HG03097 (cell line): ENCODE results near the gene TEX26.

Experiments
- ATAC-seq: cut with Tn5 transposase; IDR thresholded peaks from one replicate; pipeline ENCODE4 v1.9.1; 2021; ENCODE audit not compliant: unreplicated experiment, low FRiP score

The TEX26 gene

GRCh38 chr13:30932481-30933353 is at the start of gene TEX26:
TEX26 (plus strand) TSS chr13:30932656; CDS start chr13:30932716, 60 bp downstream.
- no peak for ATAC-seq

DNA sequence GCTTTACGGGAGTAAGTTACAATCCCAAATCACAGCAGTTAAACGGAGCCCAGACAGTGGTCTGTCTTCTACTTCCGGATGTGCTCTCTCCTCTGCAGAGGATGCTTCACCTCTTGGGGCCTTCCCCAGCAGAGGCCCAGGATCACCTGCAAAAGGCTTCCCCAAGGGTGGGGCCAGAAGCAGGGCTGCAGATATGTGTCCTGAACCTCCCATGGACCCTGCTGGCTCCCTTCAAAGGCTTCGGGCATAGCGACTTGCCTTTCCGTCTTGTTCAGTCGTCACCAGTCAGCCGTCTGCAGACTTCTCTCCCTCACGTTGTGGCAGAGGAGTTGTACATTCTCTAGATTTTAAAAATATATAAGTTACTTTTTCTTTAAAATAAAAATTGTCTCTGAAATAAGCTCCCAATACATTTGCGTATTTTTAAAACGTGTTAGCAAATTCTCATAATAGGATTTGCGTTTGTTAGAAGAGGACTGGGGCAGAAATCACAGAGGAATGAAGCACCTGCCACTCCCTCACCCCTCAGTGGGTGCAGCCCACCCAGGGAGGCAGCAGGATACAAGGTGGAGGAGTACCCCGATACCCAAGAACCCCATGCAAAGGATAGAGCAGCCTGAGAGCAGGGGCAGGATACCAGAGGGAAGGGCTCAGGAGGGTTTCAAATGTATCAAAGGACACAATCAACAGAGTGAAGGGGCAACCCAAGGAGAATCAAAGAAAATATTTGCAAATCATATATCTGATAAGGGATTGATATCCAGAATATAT is 49.3 kb upstream of the TEX26 start:
- no peak for ATAC-seq

- no peak for ATAC-seq
These were observed 47.9 kb upstream of the TEX26 start for GRCh38 chr13:30884543-30884942.

DNA sequence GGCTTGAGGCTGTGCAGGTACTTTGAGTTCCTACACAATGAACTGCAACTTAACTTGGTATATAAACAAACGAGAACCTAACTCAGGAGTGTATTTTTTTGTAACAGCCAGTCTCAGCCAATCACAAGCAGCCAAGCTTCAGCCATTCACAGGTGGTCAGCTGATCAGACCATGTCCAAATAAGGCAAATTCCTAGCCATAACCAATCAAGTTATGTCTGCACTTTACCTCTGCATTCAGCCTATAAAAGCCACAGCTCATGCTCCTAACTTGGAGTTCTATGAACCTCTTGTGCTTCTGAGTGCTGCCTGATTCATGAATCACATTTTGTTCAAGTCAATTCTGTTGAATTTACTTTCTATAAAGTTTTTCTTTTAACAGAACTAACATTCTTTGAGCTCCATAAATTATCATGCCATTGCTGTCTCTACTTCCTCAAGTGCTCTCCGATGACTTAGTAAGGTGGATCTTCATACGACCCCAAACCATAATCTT is 43.2 kb upstream of the TEX26 start:
- no peak for ATAC-seq

DNA sequence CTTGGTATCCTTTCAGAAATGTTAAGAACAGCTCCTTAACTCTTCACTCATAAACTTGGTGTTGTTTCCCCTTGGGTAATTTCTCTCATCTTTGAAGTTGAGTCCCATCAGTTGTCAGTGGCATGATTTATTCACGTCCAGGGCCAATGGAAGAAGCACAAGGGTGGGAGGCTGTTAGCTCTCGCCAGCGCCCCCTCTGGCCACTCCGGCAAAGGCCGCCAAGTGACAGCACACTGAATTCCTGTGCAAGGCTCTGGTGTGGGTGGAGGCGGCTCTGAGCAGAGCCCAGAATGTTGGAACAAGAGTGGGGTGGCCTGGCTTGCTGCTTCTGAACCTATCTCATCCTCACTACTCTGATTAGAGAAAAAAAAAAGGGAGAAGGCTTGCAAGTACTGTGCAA is 39.5 kb upstream of the TEX26 start:
- ATAC-seq, result no peak

DNA sequence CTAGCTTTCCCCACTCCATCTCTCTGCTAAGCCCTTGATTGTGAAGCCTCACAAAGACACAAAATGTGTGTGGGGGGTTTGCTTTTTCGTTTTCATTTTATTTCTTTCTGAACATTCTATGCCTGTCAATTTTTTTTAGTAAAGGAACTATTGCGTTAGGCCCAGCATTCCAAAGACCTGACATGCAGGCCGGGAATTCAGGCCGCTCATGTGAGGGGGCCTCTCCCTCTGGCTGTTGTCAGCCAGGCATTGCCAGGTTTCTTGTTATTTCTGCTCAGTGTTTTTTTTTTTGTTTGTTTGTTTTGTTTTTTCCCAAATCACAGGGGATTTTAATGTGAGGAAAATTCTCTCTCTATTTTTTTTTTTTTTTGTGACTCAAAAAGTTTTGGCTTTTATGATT is 36.7 kb upstream of the TEX26 start:
- no peak for ATAC-seq

- ATAC-seq, result no peak
These were observed 34.4 kb upstream of the TEX26 start for GRCh38 chr13:30898070-30898469.

- ATAC-seq, result no peak
These were observed 33.7 kb upstream of the TEX26 start for GRCh38 chr13:30898678-30899241.

DNA sequence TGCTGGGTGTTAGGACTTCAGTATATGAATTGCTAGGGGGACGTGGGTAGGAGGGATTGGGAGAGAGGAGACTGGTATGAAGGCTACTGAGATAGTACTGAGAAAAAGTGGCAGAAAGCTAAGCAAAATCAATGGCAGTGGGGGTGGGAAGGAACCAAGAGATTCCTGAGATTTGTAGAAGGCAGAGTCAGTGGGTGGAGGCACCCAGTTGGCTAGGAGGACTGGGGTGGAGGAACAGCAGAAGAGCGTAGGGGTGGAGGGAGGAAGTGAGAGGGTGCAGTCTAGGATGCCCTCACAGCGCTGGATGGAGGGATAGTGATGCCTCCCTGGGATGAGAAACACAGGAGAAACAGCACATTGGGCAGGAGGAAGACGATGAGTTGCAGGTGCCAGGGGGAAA is 32.0 kb upstream of the TEX26 start:
- ATAC-seq, result no peak

DNA sequence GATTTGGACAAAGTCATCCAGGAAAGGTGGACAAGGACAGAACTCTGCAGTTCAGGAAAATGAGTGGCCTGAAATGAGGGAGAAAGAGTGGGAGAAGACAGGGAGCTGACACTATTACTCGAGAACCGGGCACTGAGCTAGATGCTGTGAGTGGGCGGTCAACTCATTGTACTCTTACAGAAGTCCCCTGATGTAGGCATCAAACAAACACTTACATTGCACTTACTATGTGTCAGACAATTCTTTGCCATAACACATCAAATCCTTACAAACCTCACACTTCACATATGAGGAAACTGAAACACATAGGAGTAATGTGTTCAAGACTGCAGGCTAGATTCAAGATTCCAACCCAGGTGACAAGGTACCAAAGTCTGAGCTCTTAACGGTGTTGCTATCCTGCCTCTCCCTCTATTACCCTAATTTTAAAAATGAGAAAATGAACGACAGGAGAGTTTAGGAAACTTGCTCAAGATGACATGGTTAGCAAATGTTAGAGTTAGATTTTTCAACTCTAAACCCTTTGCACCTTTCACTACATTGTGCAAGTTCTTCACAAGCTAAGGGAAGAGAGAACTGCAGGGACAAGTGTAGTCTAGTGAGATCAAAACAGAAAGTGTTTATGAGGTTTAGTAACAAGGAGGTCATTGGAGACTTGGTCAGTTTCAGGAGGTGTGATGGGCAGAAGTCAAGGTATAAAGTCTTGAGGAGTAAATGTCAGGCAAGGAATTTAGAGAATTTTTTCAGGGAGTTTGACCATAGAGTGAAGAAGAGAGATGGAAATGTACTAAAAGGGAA is 31.3 kb upstream of the TEX26 start:
- ATAC-seq, result no peak

DNA sequence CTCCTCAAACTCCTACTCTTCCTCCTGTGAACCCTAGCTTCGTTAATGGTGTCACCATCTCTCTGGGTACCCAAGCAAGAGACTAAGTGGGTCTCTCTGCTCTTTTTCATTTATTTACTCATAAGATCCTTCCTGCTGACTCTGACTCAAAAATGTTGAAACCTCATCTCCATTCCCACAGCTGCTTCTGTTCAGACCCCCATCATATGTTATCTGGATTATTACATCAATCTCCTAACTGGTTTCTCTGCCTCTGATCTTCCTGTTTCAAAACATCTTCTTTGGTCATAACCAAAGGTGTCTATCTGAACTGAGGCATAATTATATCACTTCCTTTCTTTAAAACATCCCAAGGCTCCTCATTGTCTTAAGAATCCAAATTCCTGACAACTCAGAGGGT is 28.4 kb upstream of the TEX26 start:
- ATAC-seq, result no peak

DNA sequence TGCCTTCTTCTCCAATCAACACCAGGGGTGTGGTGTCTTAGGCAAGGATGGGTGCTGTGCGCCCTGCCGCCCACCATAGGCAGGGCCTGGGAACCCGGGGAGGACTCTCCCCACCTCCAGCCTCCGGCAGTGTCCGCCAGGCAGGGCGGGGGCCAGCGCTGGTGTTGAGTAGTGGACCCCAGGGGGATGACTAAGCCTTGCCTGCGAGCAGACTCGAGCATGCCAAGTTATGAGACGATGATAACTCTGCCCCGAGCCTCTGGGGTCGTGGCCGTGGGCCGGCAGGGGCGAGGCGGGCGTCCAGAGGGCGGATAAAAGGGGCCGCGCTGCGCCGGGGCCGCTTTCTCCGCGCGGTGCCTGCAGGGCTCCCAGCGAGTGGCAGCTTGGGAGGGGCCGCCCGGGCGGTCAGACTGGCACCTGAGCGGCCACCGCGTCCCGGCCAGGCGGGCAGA is 26.5 kb upstream of the TEX26 start, which contains the start of gene MEDAG:
Gene MEDAG, plus strand, starts transcription at position 340 of the 452 bp plus-strand sequence. CDS start 245 bp downstream, outside the sequence.
- ATAC-seq, result no peak

DNA sequence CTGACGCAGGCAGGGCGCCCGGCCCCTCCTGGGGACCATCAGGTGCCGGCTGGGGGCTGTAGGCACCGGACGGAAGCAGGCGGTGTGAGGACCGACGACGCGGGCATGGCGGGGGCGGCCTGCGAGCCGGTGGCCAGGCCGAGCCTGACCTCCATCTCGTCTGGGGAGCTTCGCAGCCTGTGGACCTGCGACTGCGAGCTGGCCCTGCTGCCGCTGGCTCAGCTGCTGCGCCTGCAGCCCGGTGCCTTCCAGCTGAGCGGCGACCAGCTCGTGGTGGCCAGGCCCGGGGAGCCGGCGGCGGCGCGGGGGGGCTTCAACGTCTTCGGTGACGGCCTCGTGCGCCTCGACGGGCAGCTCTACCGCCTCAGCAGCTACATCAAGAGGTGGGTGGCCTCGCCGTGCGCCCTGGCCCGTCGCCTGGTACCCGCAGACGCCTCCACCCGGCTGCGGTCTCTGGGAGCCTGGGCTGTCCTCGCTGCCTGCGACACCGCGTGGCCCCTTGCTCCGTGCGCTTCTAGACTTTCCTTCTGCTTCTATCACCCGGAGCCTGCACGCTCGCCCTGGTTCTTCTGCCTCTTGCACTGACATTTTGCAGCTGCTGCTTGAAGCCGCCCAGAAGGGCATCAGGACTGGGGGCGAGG is 25.9 kb upstream of the TEX26 start:
- no peak for ATAC-seq

DNA sequence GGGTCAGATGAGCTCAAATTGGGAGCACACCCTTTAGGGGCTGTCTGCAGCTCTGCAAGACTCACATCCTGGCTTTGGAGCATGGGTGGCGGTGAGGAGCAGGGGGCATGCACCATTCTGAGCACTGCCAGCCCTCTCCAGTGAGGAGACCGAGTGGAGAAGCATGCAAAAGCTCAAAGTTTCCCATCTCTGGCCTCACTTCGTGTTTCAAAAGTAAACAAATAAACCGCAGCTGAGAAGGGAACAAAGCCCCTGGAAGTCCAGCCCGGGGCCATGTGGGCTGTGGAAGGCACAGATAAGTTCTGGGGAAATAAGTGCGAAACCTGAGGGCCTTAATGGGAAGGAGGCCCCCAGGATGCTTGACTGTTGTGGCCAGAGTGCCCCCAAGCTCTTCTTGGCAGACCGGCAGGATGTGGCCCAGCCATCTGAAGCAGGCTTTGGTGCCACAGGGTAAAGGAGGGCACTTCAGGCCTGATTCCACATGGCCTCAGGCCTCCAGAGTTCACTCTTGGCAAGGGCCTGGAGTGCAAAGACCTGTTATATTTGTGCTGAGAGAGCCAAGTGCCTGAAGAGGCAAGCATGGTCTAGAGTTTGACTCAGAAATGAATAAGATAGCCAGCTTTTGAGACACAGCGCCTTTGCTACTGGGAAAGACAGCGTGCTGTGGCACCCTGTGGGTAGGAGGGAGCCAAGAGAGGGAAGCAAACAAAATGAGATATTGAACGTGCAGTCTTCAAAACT is 25.2 kb upstream of the TEX26 start:
- ATAC-seq, result no peak

GRCh38 chr13:30908416-30908980 is 24.0 kb upstream of the TEX26 start:
- ATAC-seq, result no peak

GRCh38 chr13:30910676-30911075 is 21.8 kb upstream of the TEX26 start:
- ATAC-seq, result no peak

DNA sequence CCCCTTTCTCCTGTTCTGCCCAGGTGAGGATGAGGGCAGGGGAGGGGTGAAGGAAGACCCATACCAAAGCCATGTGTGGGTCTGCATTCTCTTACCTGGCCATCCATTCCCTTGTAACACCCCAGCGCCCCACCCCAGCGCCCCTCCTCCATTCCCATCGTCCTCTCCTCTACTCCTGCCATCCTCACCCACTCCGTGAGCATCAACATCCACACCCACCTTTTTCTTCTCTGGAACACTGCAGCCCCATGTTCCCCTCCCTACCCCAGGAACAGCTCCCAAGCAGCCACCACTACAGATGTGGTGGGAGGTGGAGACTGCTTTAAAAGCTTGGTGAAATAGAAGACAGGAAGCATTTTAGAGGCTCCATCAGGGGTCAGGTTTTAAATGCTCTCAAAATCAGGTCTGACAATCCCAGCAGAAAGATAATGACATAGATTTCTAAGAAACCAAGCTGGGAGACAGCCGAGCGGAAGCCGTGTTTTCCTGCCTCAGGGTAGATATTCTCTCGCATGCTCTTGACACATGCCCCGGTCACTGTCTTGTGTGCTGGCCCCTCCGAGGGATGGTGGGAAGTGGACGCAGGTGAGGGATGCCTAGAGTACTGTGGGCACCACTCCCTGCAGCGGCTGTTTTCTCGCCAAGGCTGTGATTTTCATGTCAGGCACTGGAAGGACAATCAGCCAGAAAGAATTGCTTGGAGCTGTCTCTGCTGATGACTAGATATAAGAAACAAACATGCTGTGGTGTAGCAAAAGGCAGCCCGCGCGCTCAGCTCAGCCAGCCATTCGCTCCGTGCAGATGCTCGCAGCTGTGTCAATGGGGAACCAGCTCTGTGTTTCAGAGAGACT is 16.5 kb upstream of the TEX26 start:
- ATAC-seq, result no peak

DNA sequence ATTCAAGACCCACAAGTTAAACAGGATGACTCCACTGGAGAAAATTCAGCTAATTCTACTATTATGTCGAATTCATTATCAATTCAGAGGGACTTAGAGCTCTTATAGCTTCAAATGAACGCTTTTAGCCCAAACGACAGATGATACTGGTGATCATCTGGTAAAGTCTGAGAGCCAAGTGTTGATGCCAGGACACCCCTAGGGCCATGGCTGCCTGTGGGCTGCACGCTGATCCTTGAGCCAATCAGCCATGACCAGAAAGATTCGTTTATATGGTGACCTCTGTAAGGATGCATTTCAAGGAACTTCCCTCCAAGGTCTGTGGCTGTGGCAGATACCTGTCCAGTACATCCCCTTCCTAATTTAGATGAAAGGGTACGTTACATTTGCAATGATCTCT is 15.5 kb upstream of the TEX26 start:
- no peak for ATAC-seq
